CD4-positive, alpha-beta T cell treated with Interleukin-15 for 1 hour (primary cell): Measurements from ENCODE around the gene SPCS1.
A peak's percentile ranks its signal among the peaks of the same experiment; 100 is the strongest.
"Not testable (repeated sequence)": the region's sequence is repeated elsewhere in the genome, so short reads cannot be mapped to it uniquely, and the experiment has no call there.

ENCODE experiments used
- DNase-seq: peaks from one replicate; pipeline ENCODE4 v3.0.0-alpha.2; 2020

Gene SPCS1

DNA sequence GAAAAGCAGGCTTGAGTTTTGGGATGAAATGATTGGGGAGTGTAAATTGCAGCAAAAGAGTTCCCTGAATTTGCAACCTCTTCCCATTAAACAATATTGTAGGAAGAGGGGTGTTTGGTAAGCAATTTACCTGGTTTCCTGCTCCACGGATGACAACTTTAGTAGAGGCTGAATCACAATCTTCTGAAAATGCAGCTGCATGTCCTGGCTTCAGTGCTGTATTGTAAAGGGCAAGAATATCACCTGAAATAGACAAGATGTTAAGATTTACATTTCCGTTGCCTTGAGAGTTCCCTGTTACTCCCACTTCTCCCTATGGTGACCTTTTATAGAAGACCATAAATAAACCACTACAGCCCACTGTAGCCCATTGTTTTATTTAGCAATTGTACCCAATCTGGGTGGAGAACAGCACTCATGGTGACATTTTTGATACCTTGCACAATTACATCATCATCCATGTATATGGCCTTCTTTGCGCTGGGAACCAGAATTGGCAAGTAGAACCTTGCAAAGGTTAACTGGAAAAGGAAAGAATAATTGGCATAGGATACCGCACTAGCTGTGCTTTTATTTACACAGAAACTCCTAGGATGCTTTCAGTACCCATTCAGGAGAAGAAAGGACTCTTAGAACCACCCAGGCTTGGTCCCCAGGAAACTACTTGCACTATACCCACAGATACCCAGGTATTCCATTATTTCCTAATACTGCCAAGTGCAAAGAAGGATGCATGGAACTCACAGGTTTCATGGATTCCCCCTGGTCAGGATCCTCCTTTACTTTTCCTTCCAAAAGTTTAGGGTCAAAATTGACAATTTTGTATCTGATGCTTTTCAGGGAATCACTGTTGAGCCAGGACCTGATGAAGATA lies 9.9 kb upstream of the SPCS1 start:
- no peak for DNase-seq

DNA sequence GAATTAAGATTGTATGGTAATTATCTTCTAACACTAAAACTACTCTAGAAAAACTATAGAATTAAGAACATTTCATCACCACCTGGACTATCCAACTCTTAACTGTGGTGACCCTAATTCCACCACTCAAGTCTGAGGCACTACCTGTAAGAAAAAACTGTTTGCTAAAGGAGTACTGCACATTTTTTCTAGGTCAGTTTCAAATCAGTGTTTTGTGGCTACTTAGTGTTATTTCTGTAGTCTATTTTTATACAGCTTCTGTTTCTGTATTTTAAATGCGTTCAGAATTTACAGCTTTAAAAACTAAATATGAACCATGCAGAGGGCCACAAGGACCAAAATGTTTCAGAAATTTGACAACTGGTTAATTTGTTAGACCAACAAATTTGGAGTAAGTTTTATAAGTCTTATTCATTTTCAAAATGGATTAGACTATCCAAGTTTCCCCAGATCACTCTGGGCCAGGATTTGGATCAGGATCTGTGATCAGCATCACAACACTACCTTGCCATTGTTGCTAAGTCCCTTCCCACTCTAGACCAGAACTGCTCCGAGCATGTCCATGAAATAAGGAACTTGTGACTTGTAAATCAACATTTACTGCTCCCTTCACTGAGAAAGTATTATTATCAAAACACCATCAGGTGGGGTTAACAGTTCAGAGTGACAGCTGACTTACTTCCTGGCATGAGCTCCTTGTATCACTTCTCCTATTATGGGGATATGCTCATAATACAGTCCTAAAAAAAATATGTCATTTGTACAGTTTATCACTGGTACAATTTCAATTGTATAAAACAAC lies 8.9 kb upstream of the SPCS1 start:
- DNase-seq = no peak

DNA sequence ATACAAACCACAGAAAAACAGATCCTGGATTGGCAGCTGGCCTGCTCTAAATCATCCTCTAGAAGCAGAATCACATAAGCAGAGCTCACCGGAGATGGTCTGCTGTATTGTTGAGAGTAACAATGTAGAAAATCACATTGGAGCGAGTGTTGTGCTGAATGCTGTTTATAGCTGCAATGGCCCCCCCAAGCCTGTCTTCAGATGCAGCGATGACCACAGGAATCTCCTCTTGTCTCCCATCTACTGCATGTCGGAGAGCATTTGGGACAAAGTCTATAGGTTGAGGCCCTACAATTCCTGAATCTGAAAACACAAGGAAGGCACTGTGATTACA lies 8.3 kb upstream of the SPCS1 start:
- no peak for DNase-seq

DNA sequence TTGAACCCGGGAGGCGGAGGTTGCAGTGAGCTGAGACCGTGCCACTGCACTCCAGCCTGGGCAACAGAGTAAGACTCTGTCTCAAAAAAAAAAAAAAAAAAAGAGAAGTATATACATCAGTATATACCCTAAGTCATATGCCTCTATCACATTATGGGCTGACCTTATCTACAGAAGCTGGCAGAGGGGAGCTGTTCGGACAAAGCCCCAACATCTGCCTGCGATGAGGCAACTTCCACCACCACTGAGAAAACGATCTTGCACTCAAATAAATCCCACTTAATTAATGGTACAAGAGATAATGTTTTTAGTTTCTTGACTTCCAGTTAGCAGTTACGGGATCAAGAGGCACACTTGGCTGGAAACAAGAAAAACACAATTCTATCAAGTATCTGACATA lies 2.6 kb upstream of the SPCS1 start:
- no peak for DNase-seq

DNA sequence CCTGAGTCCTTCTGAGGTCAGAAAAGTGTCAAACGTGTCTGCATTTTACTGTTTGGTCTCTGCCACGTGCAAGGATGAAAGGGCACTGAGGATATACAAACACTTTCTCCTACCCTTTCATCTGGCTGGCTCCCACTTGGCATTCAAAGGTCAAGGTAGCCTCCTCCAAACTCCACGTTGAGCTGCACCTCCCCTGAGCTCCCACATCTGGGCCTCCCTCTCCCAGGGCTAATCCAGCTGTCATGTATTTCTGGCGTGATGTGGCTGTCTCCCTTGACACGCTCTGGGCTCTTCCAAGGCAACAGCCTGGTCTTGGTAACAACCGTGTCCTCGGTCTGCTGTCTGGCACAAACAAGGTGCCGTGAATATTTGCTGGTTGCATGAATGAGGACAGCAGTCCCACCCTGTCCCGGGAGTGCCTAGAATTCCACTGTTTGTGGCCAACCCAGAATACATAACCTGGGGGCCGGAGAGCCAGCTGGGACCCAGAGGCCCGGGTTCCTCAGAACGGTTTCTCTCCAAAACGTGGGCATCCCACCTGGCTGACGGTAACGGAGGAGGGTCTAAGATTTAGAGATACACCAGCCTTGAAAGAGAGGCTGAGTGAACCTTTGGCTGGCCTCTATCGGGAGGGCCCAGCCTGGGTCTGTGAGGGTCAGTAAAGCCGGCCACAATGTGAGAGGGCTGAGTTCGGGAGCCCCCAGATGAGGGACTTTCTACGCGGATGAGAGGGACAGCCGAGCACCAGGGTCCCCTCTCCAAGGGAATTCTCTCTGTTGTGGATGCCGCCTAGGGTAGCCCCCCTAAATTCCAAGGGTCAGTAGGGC lies 1.1 kb upstream of the SPCS1 start:
- DNase-seq = no peak

DNA sequence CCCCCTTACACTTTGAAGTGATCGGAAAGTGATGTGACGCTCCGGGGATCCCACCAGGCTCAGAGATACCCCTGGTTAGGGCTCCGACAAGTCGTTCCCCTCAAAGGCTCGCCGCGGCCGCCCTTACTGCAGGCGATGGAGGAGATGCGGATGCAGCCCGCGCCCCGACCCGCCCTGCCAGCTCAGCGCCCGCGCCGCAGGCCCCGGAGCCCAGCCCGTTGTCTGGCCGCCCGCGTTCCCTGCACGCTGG lies 543 bp upstream of the SPCS1 start:
- DNase-seq = no peak

DNA sequence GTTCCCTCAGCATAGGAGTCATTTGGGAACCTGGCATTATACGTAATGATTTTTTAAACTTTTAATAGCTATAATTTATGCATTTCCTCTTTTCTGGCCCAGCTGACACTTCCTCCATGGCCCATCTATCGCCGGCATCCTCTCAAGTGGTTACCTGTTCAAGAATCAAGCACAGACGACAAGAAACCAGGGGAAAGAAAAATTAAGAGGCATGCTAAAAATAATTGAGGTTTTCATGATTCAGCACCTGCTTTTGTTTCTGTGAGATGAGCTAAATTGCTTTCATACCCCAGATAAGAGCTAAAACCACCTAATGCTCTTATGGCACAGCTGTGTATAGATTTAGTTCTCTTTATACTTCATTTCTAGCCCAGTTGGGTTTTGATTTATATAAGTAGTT lies 1.7 kb downstream of the SPCS1 start:
- DNase-seq = no peak

DNA sequence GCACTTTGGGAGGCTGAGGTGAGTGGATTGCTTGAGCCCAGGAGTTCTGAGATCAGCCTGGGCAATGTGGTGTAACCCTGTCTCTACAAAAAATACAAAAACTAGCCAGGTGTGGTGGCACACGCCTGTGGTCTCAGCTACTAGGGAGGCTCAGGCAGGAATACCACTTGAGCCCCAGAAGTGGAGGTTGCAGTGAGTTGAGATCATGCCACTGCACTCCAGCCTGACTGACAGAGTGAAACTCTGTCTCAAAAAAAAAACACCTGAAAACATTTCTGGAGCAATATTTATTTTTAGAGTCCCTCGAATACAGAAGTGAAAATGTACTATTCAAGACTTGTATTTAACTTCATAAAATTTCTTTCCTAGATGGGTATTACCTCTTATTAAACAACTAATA lies 4.6 kb downstream of the SPCS1 start:
- DNase-seq = no peak

DNA sequence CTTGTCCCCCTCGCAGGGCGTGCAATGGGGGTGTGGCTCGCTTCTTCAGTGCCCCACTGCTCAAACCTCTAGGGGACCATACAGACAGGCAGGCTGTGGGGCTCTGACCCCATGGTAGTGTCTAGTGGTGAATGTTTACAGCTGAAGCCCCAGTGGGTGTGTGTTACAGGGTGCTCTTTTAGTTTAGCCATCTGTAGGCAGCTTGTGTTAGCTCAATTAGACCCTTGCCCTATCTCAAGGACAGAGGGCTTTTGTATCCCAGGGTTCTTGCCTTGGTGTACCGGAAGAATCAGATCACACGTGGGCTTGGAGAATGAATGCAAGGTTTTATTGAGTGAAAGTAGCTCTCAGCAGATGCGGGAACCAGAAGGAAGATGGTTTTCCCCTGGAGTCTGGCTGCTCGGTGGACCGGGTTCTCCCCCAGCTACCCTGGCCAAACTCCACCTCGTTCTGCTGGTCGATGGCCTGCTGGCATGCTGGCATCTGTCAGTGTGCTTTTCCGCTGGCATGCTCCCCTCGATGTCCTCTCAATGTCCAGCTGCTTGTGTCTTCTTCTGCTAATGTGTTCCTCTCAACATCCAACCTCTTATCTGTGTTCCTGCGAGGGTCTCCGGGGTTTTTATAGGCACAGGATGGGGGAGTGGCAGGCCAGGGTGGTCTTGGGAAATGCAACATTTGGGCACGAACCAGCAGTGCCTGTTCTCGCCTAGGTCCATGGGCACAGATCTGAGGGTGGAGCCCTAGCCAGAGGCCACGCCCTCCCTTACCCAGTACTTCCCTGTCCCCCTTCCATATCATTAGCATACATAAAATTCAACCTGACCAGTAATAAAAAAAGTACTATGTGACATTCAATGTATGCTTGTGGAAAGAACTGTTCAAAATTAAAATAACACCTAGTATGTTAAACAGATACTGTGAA lies 6.6 kb downstream of the SPCS1 start:
- no peak for DNase-seq

DNA sequence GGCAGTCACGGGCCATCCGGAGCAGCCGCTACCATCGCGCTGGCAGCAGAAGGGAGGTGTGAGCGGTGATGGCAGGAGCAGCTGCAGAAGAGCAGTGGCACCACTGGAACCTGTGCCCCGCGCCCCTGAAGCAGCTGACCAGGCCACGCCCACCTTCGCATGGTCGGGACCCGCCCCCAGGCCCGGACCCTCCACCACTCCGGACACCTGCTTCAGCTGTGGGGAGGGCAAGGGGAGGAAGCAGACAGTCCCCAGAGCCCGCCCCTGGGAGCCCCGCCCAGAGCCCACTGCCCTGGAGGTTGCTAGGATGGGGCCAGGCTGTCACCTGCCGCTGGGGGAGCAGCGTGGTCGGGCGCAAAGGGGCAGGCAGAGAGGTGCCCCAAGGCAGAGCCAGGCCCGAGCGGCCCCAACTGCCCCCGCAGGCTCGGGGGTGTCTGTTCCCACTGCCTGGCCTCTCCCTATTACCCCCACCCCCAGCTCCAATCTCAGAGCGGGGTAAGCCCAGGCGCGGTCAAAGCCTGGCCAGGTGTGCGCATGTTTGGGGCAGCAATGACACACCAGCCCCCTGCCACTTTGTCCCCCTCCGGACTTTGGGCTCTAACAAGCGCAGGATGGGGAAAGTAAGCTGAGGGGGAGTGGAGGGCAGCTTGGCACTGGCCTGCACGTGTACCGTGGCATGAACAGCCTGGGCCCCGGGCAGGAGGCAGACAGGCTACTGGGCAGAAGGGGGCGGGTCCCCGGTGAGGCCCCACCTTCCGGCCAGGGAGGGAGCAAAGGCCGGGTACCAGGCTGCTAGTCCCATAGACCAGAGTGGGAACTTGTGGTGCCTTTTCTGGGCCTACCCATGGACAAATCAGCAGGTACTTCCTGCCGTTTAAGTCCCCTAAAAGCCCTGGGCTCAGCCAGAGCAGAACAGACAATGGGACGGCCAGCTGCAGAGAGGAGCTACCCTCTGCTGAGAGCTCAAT lies 8.7 kb downstream of the SPCS1 start:
- DNase-seq = no peak

DNA sequence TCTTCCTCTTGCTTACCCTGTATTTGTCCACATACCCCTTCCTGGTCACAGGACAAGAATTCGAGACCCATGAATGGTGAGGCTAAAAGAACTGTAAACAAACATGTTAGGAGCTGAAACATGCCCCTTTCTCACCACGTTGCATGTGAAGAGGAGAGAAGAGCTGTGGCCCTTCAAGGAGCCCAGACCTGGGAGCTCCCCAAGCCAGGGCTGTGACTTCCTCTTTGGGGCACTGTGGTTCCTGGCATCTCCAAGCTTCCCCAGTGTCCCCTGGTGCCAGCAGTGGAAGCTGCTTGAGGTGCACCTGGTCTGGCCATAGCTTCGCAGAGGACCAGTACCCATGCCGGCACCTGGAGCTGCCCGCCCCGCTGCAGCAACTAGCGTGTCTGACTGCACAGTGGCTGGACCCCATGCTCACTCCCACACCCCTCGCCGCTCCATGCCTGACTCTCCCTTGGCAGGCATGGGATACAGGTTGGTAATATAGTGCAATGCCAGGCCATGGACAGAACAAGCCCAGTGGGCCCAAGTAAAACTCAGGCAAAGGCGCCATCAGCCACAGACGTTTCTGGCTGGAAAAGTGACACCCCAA lies 9.9 kb downstream of the SPCS1 start:
- DNase-seq = no peak

DNA sequence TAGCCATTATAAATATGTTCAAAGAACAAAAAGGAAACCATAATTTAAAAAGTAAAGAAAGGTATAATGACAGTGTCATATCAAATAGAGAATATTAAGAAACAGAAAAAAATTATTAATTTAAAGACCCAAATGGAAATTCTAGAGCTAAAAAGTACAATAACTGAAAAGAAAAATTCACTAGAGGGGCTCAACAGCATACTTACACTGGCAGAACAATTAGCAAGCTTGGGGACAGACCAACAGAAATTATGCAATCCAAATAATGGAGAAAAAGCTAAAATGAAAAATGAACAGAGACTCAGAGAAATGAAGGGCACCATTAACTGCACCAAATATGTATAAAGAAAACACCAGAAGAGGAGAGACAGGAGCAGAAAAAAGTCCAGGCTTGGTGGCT lies 13.7 kb downstream of the SPCS1 start:
- DNase-seq = no peak

DNA sequence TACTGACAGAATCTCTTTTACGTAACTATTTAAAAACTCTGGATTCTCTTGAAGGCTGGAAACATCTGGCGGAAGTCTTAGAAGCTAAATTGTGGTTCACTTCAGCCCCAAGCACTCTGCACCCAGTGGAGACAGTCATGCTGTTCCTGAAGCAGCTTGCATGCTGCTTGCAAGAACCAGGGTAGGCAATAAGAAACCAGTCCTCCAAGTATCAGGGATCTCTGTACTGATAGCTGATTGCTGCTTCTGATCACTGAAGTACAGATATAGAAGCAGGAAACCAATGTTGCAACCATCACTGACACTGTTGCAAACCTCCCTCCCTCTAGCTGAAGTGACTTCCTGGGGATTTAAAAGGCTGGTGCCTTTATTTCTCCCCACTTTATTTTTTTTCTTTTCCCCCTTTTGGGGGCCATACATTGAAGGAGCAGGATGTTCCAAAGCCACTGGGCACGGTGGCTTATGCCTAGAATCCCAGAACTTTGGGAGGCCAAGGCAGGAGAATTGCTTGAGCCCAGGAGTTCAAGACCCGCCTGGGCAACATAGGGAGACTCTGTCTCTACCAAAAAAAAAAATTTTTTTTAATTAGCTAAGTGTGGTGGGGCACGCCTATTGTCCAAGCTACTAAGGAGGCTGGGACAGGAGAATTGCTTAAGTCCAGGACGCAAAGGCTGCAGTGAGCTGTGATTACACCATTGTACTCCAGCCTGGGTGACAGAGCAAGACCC lies 15.3 kb downstream of the SPCS1 start:
- peak; percentile 27 for DNase-seq

DNA sequence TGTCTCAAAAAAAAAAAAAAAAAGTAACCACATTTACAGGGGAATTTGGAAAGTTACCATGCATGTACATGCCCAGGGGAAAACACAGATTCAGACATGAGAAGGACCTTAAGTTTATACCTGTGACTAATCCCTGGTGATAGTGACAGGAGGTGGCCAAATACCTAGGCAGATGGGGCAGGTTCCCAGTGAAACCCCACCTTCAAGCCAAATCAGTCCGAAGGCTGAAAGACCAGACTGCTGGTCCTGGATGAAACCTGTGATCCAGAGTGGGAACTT lies 15.8 kb downstream of the SPCS1 start:
- DNase-seq = no peak

DNA sequence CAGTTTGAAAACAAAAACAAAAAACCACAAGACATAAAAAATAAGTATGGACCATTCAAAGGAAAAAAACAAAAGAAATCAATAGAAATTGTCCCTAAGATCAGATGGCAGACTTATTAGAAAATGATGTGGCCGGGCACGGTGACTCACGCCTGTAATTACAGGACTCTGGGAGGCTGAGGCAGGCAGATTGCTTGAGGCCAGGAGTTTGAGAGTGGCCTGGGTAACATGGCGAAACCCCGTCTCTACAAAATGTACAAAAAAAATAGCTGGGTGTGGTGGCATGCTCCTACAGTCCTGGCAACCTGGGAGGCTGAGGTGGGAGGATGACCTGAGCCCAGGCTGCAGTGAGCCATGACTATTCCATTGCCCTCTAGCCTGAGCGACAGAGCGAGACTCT lies 16.6 kb downstream of the SPCS1 start:
- DNase-seq = no peak

DNA sequence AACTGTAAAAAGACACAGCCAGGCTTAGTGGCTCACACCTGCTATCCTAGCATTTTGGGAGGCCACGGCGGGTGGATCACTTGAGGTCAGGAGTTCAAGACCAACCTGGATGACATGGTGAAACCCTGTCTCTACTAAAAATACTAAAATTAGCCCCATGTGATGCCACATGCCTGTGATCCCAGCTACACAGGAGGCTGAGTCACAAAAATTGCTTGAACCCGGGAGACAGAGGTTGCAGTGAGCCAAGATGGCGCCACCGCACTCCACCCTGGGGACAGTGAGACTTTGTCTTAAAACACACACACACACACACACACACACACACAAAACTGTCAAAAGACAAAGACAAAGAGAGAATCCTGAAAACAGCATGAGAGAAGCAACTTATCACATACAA lies 18.0 kb downstream of the SPCS1 start:
- no peak for DNase-seq

DNA sequence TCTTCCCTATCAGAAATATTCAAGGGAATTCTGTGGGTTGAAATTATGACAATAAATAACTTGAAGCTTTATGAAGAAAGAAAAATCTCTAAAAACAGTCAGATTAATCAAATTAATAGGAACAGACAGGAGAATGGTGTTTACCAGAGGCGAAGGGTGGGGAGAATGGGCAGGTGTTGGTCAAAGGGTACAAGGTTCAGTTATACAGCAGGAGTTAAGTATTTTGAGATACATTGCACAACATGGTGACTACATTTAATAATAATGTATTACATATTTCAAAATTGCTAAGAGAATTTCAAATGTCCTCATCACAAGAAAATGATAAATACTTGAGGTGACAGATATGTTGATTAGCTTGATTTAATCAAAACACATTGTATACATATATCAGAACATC lies 18.6 kb downstream of the SPCS1 start:
- no peak for DNase-seq

DNA sequence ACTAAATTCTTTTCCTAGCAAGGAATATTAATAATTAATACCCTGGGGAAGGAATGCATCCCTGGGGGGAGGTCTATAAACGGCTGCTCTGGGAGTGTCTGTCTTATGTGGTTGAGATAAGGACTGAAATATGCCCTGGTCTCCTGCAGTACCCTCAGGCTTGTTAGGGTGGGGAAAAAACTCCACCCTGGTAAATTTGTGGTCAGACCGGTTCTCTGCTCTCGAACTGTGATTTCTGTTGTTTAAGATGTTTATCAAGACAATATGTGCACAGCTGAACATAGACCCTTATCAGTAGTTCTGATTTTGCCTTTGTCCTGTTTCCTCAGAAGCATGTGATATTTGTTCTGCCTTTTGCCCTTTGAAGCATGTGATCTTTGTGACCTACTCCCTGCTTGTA lies 22.8 kb downstream of the SPCS1 start:
- DNase-seq = not testable (repeated sequence)

DNA sequence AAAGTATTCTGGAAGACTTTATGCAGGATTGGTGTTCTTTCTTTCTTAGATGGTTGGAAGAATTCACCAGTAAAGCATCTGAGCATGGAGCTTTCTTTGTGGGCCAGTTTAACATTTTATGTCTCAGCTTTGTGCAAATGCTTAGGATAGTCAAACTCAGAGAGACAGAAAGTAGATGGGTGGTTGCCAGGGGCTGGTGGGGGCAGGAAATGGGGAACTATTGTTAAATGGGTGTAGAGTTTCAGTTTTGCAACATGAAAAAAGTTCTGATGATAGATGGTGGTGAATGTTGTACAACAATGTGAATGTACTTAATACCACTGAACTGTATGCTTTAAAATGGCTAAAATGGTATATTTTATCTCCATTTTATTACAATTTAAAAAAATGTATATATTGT lies 24.8 kb downstream of the SPCS1 start:
- DNase-seq = no peak

DNA sequence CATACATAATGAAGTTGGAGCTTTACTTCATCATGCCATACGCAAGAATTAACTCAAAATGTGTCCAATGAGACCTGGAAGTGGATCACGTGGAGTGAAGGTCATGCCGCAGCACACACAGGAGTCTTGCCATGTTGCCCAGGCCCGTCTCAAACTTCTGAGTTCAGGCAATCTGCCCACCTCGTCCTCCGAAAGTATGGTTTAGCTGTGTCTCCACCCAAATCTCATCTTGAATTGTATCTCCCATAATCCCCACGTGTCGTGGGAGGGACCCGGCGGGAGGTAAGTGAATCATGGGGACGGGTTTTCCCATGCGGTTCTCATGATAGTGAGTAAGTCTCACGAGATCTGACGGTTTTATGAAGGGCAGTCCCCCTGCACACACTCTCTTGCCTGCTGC lies 25.7 kb downstream of the SPCS1 start:
- no peak for DNase-seq
